Ascending aorta (tissue), 2 donors: ENCODE measurements around the gene TAF6. TPM values are rescaled to one million over a fixed set of nuclear protein-coding genes. Genes with fewer than 3 reads are reported as not detected.

Source experiments
- DNase-seq, 2 donors: peaks; one replicate each; pipeline ENCODE4 v3.0.0-alpha.2; 2019; ENCODE audit warnings: low spot score in 2 of 2
- H3K27ac ChIP-seq, 2 donors: fragments of 200-600 bp; sonication (generic); one replicate each; pipeline ENCODE4 v1.5.1; 2016 to 2017; ENCODE audit warnings: mild to moderate bottlenecking in 1 of 2
- H3K27me3 ChIP-seq: fragments of 200-600 bp; sonication (generic); one replicate; pipeline ENCODE4 v1.5.1; 2017
- H3K36me3 ChIP-seq, 2 donors: fragments of 200-600 bp; sonication (generic); one replicate each; pipeline ENCODE4 v1.5.1; 2016
- H3K4me1 ChIP-seq, 2 donors: fragments of 200-600 bp; sonication (generic); one replicate each; pipeline ENCODE4 v1.5.1; 2016 to 2017; ENCODE audit warnings: mild to moderate bottlenecking in 1 of 2
- H3K4me3 ChIP-seq, 2 donors: fragments of 200-600 bp; sonication (generic); one replicate each; pipeline ENCODE4 v1.5.1; 2016 to 2017; ENCODE audit warnings: mild to moderate bottlenecking in 1 of 2
- H3K9me3 ChIP-seq, 2 donors: fragments of 200-600 bp; sonication (generic); one replicate each; pipeline ENCODE4 v1.5.1; 2016
- CTCF ChIP-seq, 3 experiments: fragments of 200-600 bp in 2 of 3; fragments of 450-650 bp in 1 of 3; sonication (generic) in 2 of 3; IDR thresholded peaks; one replicate each; pipeline ENCODE4 v1.5.1; 2016 to 2019; ENCODE audit warnings: antibody characterized with exemption in 3 of 3, mild to moderate bottlenecking in 1 of 3, moderate library complexity in 1 of 3
- intact Hi-C: fragments of 100-400 bp; cut with DNase I; formaldehyde crosslinking; loops from one replicate; pipeline ENCODE4 v1.15.1; 2023
- total RNA-seq: library from RNA; depleted of rRNA; stranded (reverse); fragments of >200 nt; gene quantifications from one replicate; pipeline ENCODE4 v1.1.0, GENCODE V29; 2016

The TAF6 gene
- total RNA-seq, 1 donor from 2014 or later: 103 TPM

DNA sequence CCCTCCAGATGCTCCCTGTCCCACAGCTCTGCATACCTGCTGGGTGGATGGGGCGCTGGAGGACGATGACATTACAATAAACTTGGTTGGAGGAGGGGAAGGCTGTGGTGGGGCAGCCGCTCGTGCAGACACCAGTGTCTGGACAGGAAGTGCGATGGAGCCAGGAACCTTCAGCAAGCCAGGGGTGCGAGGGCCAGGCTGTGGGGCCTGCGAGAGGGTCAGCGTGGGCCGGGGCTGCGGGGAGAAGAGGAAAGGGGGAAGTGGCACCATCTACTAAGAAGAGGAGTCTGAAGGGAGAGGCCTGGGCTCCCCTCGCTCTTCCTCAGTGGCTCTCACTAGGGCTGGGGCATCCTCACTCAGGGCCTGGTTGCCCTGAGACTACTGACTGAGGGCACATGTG, 11.3 kb downstream of the TAF6 start:
- no peak overlapping the region for H3K4me3 ChIP-seq
- no peaks in the 10 kb centered on the region for H3K27me3 ChIP-seq
- no peak for DNase-seq
- H3K9me3 ChIP-seq: no peaks in the 10 kb centered on the region
- H3K27ac ChIP-seq: no peak overlapping the region
- TF ChIP-seq CTCF (IDR thresholded peaks at IDR 0.05): no peak
- H3K4me1 ChIP-seq: no peaks in the 10 kb centered on the region
- intact Hi-C loops: no loop called here
- H3K36me3 ChIP-seq: peaks cover 71 to 86% of the 10 kb centered on the region in 2 donors

GRCh38 chr7:100107125-100107737, 11.9 kb downstream of the TAF6 start:
- H3K4me1 ChIP-seq: no peaks in the 10 kb centered on the region
- no peaks in the 10 kb centered on the region for H3K9me3 ChIP-seq
- H3K27ac ChIP-seq: no peak overlapping the region
- intact Hi-C loops: no loop called here
- H3K4me3 ChIP-seq: no peak overlapping the region
- TF ChIP-seq CTCF (IDR thresholded peaks at IDR 0.05): no peak
- peaks cover 64 to 79% of the 10 kb centered on the region in 2 donors for H3K36me3 ChIP-seq
- H3K27me3 ChIP-seq: no peaks in the 10 kb centered on the region
- DNase-seq: no peak

DNA sequence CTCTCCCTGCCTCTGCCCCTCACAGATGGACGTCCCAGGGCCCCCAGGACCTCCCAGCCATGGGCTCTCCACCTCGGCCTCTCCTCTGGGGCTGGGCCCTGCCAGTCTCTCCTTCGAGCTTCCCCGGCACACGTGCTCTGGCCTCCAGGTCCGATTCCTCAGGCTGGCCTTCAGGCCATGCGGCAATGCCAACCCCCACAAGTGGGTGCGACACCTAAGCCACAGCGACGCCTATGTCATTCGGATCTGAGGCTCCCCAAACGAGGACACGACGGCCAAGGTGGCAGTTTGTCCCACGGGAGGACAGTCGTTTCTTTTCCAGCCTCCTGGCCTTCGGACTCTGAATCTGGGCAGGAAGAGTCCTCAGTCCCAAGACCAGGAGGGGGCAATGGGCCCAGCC, 12.5 kb downstream of the TAF6 start:
- Histone ChIP-seq H3K36me3 (peaks cover 58 to 73% of the 10 kb centered on the region in 2 donors), H3K27ac (no peak overlapping the region), H3K9me3 (no peaks in the 10 kb centered on the region), H3K4me3 (no peak overlapping the region), H3K27me3 (no peaks in the 10 kb centered on the region), H3K4me1 (no peaks in the 10 kb centered on the region)
- no peak for DNase-seq
- no peak for TF ChIP-seq CTCF (IDR thresholded peaks at IDR 0.05)
- intact Hi-C loops: no loop called here

- Histone ChIP-seq H3K9me3 (no peaks in the 10 kb centered on the region), H3K4me3 (no peak overlapping the region), H3K27ac (no peak overlapping the region), H3K27me3 (no peaks in the 10 kb centered on the region), H3K4me1 (peaks cover 0 to 3% of the 10 kb centered on the region in 2 donors), H3K36me3 (peaks cover 50 to 62% of the 10 kb centered on the region in 2 donors)
- no peak for DNase-seq
- TF ChIP-seq CTCF (IDR thresholded peaks at IDR 0.05): no peak
- intact Hi-C loops: no loop called here
These were observed 13.6 kb downstream of the TAF6 start for GRCh38 chr7:100105534-100105933.

GRCh38 chr7:100102950-100103840, 16.0 kb downstream of the TAF6 start:
- Histone ChIP-seq H3K4me3 (no peak overlapping the region), H3K27ac (no peak overlapping the region), H3K36me3 (peaks cover 42 to 55% of the 10 kb centered on the region in 2 donors), H3K4me1 (peaks cover 4 to 15% of the 10 kb centered on the region in 2 donors), H3K27me3 (no peaks in the 10 kb centered on the region), H3K9me3 (no peaks in the 10 kb centered on the region)
- intact Hi-C loops: no loop called here
- no peak for DNase-seq
- TF ChIP-seq CTCF (IDR thresholded peaks at IDR 0.05): no peak
